Adrenal gland (tissue), 12 donors: ENCODE measurements around the gene PHF3. TPM values are rescaled to one million over a fixed set of nuclear protein-coding genes. Genes with fewer than 3 reads are reported as not detected.
"Not testable (repeated sequence)": the region's sequence is repeated elsewhere in the genome, so short reads cannot be mapped to it uniquely, and the experiment has no call there.

Source experiments
- DNase-seq, 7 donors: peaks; one replicate each; pipeline ENCODE4 v3.0.0-alpha.2; 2019 to 2020
- H3K27ac ChIP-seq, 5 donors: fragments of 200-600 bp; sonication (generic) in 4 of 5; 1 replicate in 3 of 5; 2 replicates in 2 of 5; pipeline versions ENCODE4 v1.5.1 to v1.8.0; 2016 to 2020; ENCODE audit warnings: mild to moderate bottlenecking in 1 of 5
- H3K27me3 ChIP-seq: fragments of 200-600 bp; 2 replicates; pipeline ENCODE4 v1.8.0; 2021
- H3K36me3 ChIP-seq, 2 donors: fragments of 200-600 bp; replicated peaks in 1 of 2; 1 replicate in 1 of 2; 2 replicates in 1 of 2; pipeline versions ENCODE4 v1.5.1 to v1.8.0; 2018 to 2022
- H3K4me1 ChIP-seq, 2 donors: fragments of 200-600 bp; replicated peaks in 1 of 2; 1 replicate in 1 of 2; 2 replicates in 1 of 2; pipeline versions ENCODE4 v1.5.1 to v1.8.0; 2018 to 2021
- H3K4me3 ChIP-seq, 4 donors: fragments of 200-600 bp; sonication (generic) in 3 of 4; one replicate each; pipeline ENCODE4 v1.5.1; 2016 to 2018
- H3K9me3 ChIP-seq, 3 donors: fragments of 200-600 bp; sonication (generic) in 1 of 3; replicated peaks in 1 of 3; 1 replicate in 2 of 3; 2 replicates in 1 of 3; pipeline versions ENCODE4 v1.5.1 to v1.8.0; 2016 to 2021
- CTCF ChIP-seq, 6 experiments: fragments of 450-650 bp in 4 of 6; fragments of 200-600 bp in 2 of 6; sonication (generic) in 1 of 6; IDR thresholded peaks; 1 replicate in 5 of 6; 2 replicates in 1 of 6; pipeline versions ENCODE4 v1.5.1 to v1.8.0; 2016 to 2021; ENCODE audit warnings: antibody characterized with exemption in 6 of 6, mild to moderate bottlenecking in 2 of 6, moderate library complexity in 1 of 6
- POLR2A ChIP-seq, 2 donors: fragments of 450-650 bp; IDR thresholded peaks; one replicate each; pipeline ENCODE4 v1.6.1; 2017; ENCODE audit warnings: antibody characterized with exemption in 2 of 2, mild to moderate bottlenecking in 2 of 2, moderate library complexity in 1 of 2
- WGBS, 4 donors: extraction: QIAGEN DNeasy Blood & Tissue Kit in 2 of 4; methylation state at CpG; one replicate each; pipeline versions ENCODE4 v1.1.5 to v1.1.7; 2013 to 2017; 5-methylcytosine and 5-hydroxymethylcytosine counted together
- intact Hi-C, 2 donors: fragments of 100-400 bp; cut with DNase I; formaldehyde crosslinking; loops; one replicate each; pipeline versions ENCODE4 v1.14.1 to v1.15.0; 2022 to 2023
- polyA plus RNA-seq, 3 donors: library from polyadenylated mRNA; stranded (reverse); fragments of 200-250 nt in 2 of 3; fragments of 350-450 nt in 1 of 3; fragmentation: Illumina TruSeq in 1 of 3; extraction: RNeasy Lipid Tissue Mini Kit (QIAGEN cat#74804) in 1 of 3; gene quantifications; one replicate each; pipeline ENCODE4 v1.2.3, GENCODE V29; 2013 to 2014
- total RNA-seq, 9 donors: library from RNA; depleted of rRNA in 4 of 9; stranded (reverse); fragments of >200 nt in 4 of 9; fragments of 120-200 nt in 1 of 9; fragmentation: NEBNext Ultra II Directional in 1 of 9; extraction: Animal tissue kit (Norgen Biotek cat#: 25700) in 1 of 9; gene quantifications; one replicate each; pipeline versions ENCODE4 v1.1.0 to v1.2.4, GENCODE V29; 2013 to 2023
- donor health status: healthy with polysubstance abuse.
- donor health status: Bipolar disorder and iron deficiency.
- donor health status: DM: yes; HTN: yes; CAD: no.
- donor health status: DM: no; HTN: no; CAD: no.
- donor health status: DM: no; HTN: no; CAD: no.
- donor health status: DM: yes; HTN: yes; CAD: no.

PHF3 gene
- total and polyA plus RNA-seq, 12 donors, result 9.7 to 104 (median 57.0) TPM

- Histone ChIP-seq H3K36me3 (no peaks in the 10 kb centered on the region), H3K27ac (no peak overlapping the region), H3K9me3 (no peaks in the 10 kb centered on the region), H3K27me3 (no peaks in the 10 kb centered on the region), H3K4me1 (no peaks in the 10 kb centered on the region), H3K4me3 (no peak overlapping the region)
- TF ChIP-seq POLR2A (IDR thresholded peaks at IDR 0.05) (no peak), CTCF (IDR thresholded peaks at IDR 0.05) (no peak)
- no peak for DNase-seq
- intact Hi-C loops, result no loop called here
Observed at GRCh38 chr6:63730311-63730710, 94.7 kb downstream of the PHF3 start.

- no peaks in the 10 kb centered on the region for H3K27me3 ChIP-seq
- H3K9me3 ChIP-seq, result no peaks in the 10 kb centered on the region
- no peaks in the 10 kb centered on the region for H3K36me3 ChIP-seq
- no peaks in the 10 kb centered on the region for H3K4me1 ChIP-seq
- intact Hi-C loops, result no loop called here
- no peak overlapping the region for H3K27ac ChIP-seq
- 65 to 71% (median 68%) methylated on average over 3 of the region's 3 CpGs for WGBS, 4 donors
- H3K4me3 ChIP-seq, result no peak overlapping the region
- no peak for TF ChIP-seq CTCF (IDR thresholded peaks at IDR 0.05)
- TF ChIP-seq POLR2A (IDR thresholded peaks at IDR 0.05), result no peak
- DNase-seq, result no peak
Observed at GRCh38 chr6:63731930-63732329, 96.3 kb downstream of the PHF3 start.

GRCh38 chr6:63732336-63732735 is 96.7 kb downstream of the PHF3 start:
- no peaks in the 10 kb centered on the region for H3K27me3 ChIP-seq
- H3K4me1 ChIP-seq, result no peaks in the 10 kb centered on the region
- DNase-seq, result no peak
- no peaks in the 10 kb centered on the region for H3K36me3 ChIP-seq
- intact Hi-C loops, result no loop called here
- 48 to 87% (median 68%) methylated on average over 2 of the region's 2 CpGs for WGBS, 4 donors
- no peak overlapping the region for H3K27ac ChIP-seq
- no peak overlapping the region for H3K4me3 ChIP-seq
- no peaks in the 10 kb centered on the region for H3K9me3 ChIP-seq
- TF ChIP-seq CTCF (IDR thresholded peaks at IDR 0.05) (no peak), POLR2A (IDR thresholded peaks at IDR 0.05) (no peak)

- H3K27me3 ChIP-seq, result no peaks in the 10 kb centered on the region
- no peaks in the 10 kb centered on the region for H3K36me3 ChIP-seq
- no peak for TF ChIP-seq POLR2A (IDR thresholded peaks at IDR 0.05)
- TF ChIP-seq CTCF (IDR thresholded peaks at IDR 0.05), result no peak
- WGBS, 4 donors, result 89 to 94% (median 92%) methylated on average over 3 of the region's 3 CpGs
- intact Hi-C loops, result no loop called here
- H3K27ac ChIP-seq, result no peak overlapping the region
- H3K9me3 ChIP-seq, result no peaks in the 10 kb centered on the region
- no peaks in the 10 kb centered on the region for H3K4me1 ChIP-seq
- H3K4me3 ChIP-seq, result no peak overlapping the region
- DNase-seq, result no peak
Observed at GRCh38 chr6:63734923-63735322, 99.3 kb downstream of the PHF3 start.

GRCh38 chr6:63738190-63738589 is 102.6 kb downstream of the PHF3 start:
- intact Hi-C loops, H3K4me3 ChIP-seq, H3K4me1 ChIP-seq, H3K27me3 ChIP-seq, H3K36me3 ChIP-seq, DNase-seq, H3K9me3 ChIP-seq, H3K27ac ChIP-seq: not testable (repeated sequence)
- 89 to 100% (median 96%) methylated on average over 1 to 2 of the region's 2 CpGs for WGBS, 4 donors
